ENCODE data around the gene SERGEF.

SERGEF gene

GRCh38 chr11:17950644-17951043, 62.2 kb downstream of the SERGEF start:
- no peak for DNase-seq

- DNase-seq, result no peak
Observed at GRCh38 chr11:17948296-17948695, 64.6 kb downstream of the SERGEF start.

- DNase-seq, result no peak
Observed at GRCh38 chr11:17939542-17939941, 73.3 kb downstream of the SERGEF start.

- DNase-seq, result no peak
Observed at GRCh38 chr11:17936790-17937189, 76.1 kb downstream of the SERGEF start.

GRCh38 chr11:17934194-17934593, 78.7 kb downstream of the SERGEF start:
- DNase-seq, result no peak

- no peak for DNase-seq
Observed at GRCh38 chr11:17933708-17934107, 79.1 kb downstream of the SERGEF start.

GRCh38 chr11:17932472-17932871, 80.4 kb downstream of the SERGEF start:
- DNase-seq, result no peak

GRCh38 chr11:17931595-17931994, 81.3 kb downstream of the SERGEF start:
- DNase-seq, result no peak

- no peak for DNase-seq
Observed at GRCh38 chr11:17930544-17931125, 82.2 kb downstream of the SERGEF start.

GRCh38 chr11:17929171-17929570, 83.7 kb downstream of the SERGEF start:
- DNase-seq, result no peak

GRCh38 chr11:17927681-17928343, 85.0 kb downstream of the SERGEF start:
- DNase-seq, result no peak

- DNase-seq, result no peak
Observed at GRCh38 chr11:17927041-17927440, 85.8 kb downstream of the SERGEF start.

GRCh38 chr11:17924713-17925112, 88.1 kb downstream of the SERGEF start:
- no peak for DNase-seq

- no peak for DNase-seq
Observed at GRCh38 chr11:17923217-17923616, 89.6 kb downstream of the SERGEF start.

- DNase-seq, result no peak
Observed at GRCh38 chr11:17922416-17922788, 90.4 kb downstream of the SERGEF start.

- DNase-seq, result no peak
Observed at GRCh38 chr11:17921659-17922415, 91.0 kb downstream of the SERGEF start.

GRCh38 chr11:17918049-17918605, 94.7 kb downstream of the SERGEF start:
- DNase-seq, result no peak

GRCh38 chr11:17917556-17917955, 95.3 kb downstream of the SERGEF start:
- DNase-seq, result no peak

GRCh38 chr11:17915500-17916143, 97.2 kb downstream of the SERGEF start:
- no peak for DNase-seq

- DNase-seq, result no peak
Observed at GRCh38 chr11:17914957-17915356, 97.9 kb downstream of the SERGEF start.

GRCh38 chr11:17907046-17907445, 105.8 kb downstream of the SERGEF start:
- no peak for DNase-seq

GRCh38 chr11:17906436-17906835, 106.4 kb downstream of the SERGEF start:
- no peak for DNase-seq

- DNase-seq, result no peak
Observed at GRCh38 chr11:17905477-17905876, 107.4 kb downstream of the SERGEF start.

All from GDM1 (cell line).